ENCODE measurements around the gene GRIN1. TPM values are rescaled to one million over a fixed set of nuclear protein-coding genes. Genes with fewer than 3 reads are reported as not detected.

The GRIN1 gene
- total and polyA plus RNA-seq, 2 of the 13 experiments (the other 11 are each of a cell fraction or from before 2014, with no cell fraction given) = 0.13 TPM; not detected in 1

DNA sequence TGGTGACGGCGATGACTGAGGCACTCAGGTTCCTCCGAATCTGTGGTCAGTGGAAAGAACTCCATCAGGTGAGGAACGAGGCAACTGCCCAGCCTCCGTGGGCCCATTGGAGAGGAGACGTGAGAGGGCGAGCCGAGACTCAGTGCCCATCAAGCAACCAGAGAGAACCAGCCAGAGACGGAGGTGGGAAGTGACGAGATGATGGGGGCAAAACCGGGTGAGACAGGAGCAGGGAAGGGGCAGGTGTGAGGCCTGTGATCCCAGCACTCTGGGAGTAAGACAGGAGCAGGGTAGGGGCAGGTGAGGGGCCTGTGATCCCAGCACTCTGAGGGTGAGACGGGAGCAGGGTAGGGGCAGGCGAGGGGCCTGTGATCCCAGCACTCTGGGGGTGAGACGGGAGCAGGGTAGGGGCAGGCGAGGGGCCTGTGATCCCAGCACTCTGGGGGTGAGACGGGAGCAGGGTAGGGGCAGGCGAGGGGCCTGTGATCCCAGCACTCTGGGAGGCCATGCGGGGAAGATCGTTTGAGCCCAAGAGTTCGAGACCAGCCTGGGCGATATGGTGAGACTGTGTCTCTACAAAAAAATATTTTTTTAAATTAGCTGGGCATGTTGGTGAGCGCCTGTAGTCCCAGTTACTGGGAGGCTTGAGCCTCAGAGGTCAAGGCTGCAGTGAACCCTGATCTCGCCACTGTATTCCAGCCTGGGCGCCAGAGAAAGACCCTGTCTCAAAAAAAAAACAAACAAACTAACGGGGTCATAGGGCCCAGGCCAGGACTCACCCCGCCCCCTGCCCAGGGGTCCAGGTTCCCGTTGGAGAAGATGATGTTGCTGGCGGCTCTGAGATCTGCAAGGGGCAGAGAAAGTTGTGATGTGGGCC, 27.8 kb upstream of the GRIN1 start (continued):
- TF ChIP-seq, protein P1, sequence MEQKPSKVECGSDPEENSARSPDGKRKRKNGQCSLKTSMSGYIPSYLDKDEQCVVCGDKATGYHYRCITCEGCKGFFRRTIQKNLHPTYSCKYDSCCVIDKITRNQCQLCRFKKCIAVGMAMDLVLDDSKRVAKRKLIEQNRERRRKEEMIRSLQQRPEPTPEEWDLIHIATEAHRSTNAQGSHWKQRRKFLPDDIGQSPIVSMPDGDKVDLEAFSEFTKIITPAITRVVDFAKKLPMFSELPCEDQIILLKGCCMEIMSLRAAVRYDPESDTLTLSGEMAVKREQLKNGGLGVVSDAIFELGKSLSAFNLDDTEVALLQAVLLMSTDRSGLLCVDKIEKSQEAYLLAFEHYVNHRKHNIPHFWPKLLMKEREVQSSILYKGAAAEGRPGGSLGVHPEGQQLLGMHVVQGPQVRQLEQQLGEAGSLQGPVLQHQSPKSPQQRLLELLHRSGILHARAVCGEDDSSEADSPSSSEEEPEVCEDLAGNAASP (CRISPR knock-in tag; IDR thresholded peaks at IDR 0.05; ENCODE audit: borderline replicate concordance) = 0 out of 2 replicates have a peak, but pooled peaks have one; percentile 11
- TF ChIP-seq RBM22 (optimal IDR thresholded peaks at IDR 0.05; ENCODE audit: low read length) = no peak
- TF ChIP-seq, protein P2, sequence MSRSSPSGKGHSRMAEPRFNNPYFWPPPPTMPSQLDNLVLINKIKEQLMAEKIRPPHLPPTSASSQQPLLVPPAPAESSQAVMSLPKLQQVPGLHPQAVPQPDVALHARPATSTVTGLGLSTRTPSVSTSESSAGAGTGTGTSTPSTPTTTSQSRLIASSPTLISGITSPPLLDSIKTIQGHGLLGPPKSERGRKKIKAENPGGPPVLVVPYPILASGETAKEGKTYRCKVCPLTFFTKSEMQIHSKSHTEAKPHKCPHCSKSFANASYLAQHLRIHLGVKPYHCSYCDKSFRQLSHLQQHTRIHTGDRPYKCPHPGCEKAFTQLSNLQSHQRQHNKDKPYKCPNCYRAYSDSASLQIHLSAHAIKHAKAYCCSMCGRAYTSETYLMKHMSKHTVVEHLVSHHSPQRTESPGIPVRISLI (CRISPR knock-in tag; IDR thresholded peaks at IDR 0.05; ENCODE audit: borderline replicate concordance) = peak; percentile 64; the same call in 1 of the 2 replicates
- no peak for TF ChIP-seq MLLT10 (CRISPR knock-in tag; IDR thresholded peaks at IDR 0.05)

DNA sequence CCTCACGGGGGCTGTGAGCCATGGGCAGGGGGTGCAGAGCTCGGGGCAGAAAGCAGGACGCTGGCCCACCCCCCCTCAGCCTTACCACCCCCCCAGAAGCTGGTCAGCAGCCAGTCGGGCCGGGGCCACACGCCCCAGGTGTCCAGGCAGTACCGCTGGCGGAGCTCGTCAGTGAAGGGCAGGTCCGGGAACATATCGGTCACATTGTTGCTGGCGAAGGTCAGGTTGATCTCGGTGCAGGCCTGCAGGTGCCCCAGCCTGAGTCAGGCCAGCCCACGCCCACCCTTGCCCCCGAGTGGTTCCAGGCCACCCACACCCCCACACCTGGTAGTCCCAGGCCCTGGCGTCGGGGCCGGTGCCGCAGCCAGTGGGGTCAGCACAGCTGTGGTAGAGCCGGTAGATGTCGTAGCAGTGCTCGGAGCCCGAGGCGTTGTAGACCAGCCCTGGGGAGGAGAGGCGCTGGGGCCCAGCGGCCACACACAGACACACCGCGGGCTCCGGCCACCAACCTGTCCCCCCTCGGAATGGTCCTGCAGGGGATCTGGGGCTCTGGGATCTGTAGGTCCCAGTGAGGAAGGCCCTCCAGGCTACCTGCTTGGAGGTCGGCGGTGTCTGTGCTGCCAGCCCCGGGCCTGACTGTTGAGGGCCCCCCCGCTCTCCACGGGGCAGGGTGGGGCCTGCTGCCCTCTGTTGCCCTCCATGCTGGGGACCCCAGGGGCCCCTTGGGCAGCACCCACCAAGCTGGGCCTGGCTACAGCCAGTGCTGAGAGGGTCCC, 27.0 kb upstream of the GRIN1 start:
- peak overlapping the region; percentile 45 to 73 (median 51); a peak in 5 of 6 replicates for H3K4me3 ChIP-seq (replicated peaks in 1 of 3; ENCODE audit: insufficient read depth in 1 of 3, low read depth in 2 of 3, low read length in 3 of 3)
- no peaks in the 10 kb centered on the region for H3K79me2 ChIP-seq (ENCODE audit: insufficient read depth, low read length)
- BruUV-seq (replicated peaks) = no TSS peak
- peak; percentile 78 for ATAC-seq
- H4K20me1 ChIP-seq (ENCODE audit: insufficient read depth, low read length) = no peaks in the 10 kb centered on the region
- peak; percentile 31 for DNase-seq (ENCODE audit: low spot score)
- H3K27ac ChIP-seq (ENCODE audit: extremely low read length, insufficient read depth, low read length) = peak overlapping the region; percentile 63
- CTCF ChIA-PET (ENCODE audit: low intra/inter-chr PET ratio, low total read pairs) = no interaction called here
- peak overlapping the region; percentile 56 for H3K9ac ChIP-seq (ENCODE audit: insufficient read depth, low read depth, low read length)
- peaks cover 58% of the 10 kb centered on the region for H3K4me1 ChIP-seq (ENCODE audit: insufficient read depth, low read length)
- intact Hi-C loops (cut with micrococcal nuclease; ENCODE audit: unreplicated experiment) = loop anchor here (10.0 kb wide), 1 partner anchor 63 kb away; the partner anchor contains the start of genes LRRC26 and TMEM210
- no peaks in the 10 kb centered on the region for H3K27me3 ChIP-seq (ENCODE audit: control insufficient read depth in 1 of 2, insufficient read depth in 2 of 2, low read length in 2 of 2)
- 50% methylated on average over 1 of the region's 35 CpGs for WGBS (ENCODE audit: low lambda C conversion rate)
- POLR2A ChIA-PET = interaction anchor here (0.6 to 1.4 kb wide), 7 partner anchors 15 to 130 kb away, joined by 3 to 8 read pairs (median 3); partner anchors contain the start of genes MAN1B1, SAPCD2 and TUBB4B
- H3K9me3 ChIP-seq (ENCODE audit: low read length) = no peaks in the 10 kb centered on the region
- FAIRE-seq = no peak
- H2AFZ ChIP-seq (ENCODE audit: low read length) = no peak overlapping the region
- H3K36me3 ChIP-seq (replicated peaks in 1 of 2; ENCODE audit: control insufficient read depth in 1 of 2, insufficient read depth in 2 of 2, low read length in 2 of 2) = peaks cover 3 to 14% of the 10 kb centered on the region in 2 experiments; a peak in 2 of 5 replicates
- peak overlapping the region; percentile 82 for H3K4me2 ChIP-seq (ENCODE audit: low read depth, low read length)
- in situ Hi-C loops (cut with HindIII; ENCODE audit: extremely low pct_ligation_motif_present, low pct_unique_long_range_greater_than_20kb) = loop anchor here (5.0 kb wide), 1 partner anchor 115 kb away; the partner anchor contains the start of genes CYSRT1 and RNF224
- no peak for TF ChIP-seq ZSCAN12 (CRISPR knock-in tag; IDR thresholded peaks at IDR 0.05)
- 0 out of 2 replicates have a peak, but pooled peaks have one; percentile 56 for TF ChIP-seq ZNF572 (CRISPR knock-in tag; IDR thresholded peaks at IDR 0.05)
- TF ChIP-seq ZNF674 (CRISPR knock-in tag; IDR thresholded peaks at IDR 0.05; ENCODE audit: low read depth) = no peak
- TF ChIP-seq CCDC6 (CRISPR knock-in tag; IDR thresholded peaks at IDR 0.05) = 0 out of 2 replicates have a peak, but pooled peaks have one; percentile 50
- TF ChIP-seq ZNF331 (CRISPR knock-in tag; IDR thresholded peaks at IDR 0.05) = no peak
- TF ChIP-seq, protein P3, sequence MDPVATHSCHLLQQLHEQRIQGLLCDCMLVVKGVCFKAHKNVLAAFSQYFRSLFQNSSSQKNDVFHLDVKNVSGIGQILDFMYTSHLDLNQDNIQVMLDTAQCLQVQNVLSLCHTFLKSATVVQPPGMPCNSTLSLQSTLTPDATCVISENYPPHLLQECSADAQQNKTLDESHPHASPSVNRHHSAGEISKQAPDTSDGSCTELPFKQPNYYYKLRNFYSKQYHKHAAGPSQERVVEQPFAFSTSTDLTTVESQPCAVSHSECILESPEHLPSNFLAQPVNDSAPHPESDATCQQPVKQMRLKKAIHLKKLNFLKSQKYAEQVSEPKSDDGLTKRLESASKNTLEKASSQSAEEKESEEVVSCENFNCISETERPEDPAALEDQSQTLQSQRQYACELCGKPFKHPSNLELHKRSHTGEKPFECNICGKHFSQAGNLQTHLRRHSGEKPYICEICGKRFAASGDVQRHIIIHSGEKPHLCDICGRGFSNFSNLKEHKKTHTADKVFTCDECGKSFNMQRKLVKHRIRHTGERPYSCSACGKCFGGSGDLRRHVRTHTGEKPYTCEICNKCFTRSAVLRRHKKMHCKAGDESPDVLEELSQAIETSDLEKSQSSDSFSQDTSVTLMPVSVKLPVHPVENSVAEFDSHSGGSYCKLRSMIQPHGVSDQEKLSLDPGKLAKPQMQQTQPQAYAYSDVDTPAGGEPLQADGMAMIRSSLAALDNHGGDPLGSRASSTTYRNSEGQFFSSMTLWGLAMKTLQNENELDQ (CRISPR knock-in tag; IDR thresholded peaks at IDR 0.05; ENCODE audit: borderline replicate concordance) = no peak
- TF ChIP-seq, protein P4, sequence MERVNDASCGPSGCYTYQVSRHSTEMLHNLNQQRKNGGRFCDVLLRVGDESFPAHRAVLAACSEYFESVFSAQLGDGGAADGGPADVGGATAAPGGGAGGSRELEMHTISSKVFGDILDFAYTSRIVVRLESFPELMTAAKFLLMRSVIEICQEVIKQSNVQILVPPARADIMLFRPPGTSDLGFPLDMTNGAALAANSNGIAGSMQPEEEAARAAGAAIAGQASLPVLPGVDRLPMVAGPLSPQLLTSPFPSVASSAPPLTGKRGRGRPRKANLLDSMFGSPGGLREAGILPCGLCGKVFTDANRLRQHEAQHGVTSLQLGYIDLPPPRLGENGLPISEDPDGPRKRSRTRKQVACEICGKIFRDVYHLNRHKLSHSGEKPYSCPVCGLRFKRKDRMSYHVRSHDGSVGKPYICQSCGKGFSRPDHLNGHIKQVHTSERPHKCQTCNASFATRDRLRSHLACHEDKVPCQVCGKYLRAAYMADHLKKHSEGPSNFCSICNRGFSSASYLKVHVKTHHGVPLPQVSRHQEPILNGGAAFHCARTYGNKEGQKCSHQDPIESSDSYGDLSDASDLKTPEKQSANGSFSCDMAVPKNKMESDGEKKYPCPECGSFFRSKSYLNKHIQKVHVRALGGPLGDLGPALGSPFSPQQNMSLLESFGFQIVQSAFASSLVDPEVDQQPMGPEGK (CRISPR knock-in tag; IDR thresholded peaks at IDR 0.05) = peak; percentile 43; the same call in 1 of the 2 replicates

Measured in HepG2 (cell line).